Lower leg skin (tissue), 4 donors: ENCODE results near the gene PDZRN4. TPM values are rescaled to one million over a fixed set of nuclear protein-coding genes. Genes with fewer than 3 reads are reported as not detected.

Source experiments
- DNase-seq, 2 donors: peaks; one replicate each; pipeline ENCODE4 v3.0.0-alpha.2; 2019; ENCODE audit warnings: low spot score in 2 of 2
- H3K4me3 ChIP-seq: fragments of 200-600 bp; sonication (generic); 2 replicates; pipeline ENCODE4 v1.5.1; 2017; ENCODE audit warnings: mild to moderate bottlenecking, low read depth; ENCODE audit not compliant: poor library complexity, severe bottlenecking
- POLR2A ChIP-seq, 2 donors: fragments of 450-650 bp; IDR thresholded peaks; one replicate each; pipeline ENCODE4 v1.6.1; 2016 to 2017; ENCODE audit warnings: antibody characterized with exemption in 2 of 2, mild to moderate bottlenecking in 1 of 2, moderate library complexity in 1 of 2
- WGBS, 2 donors: methylation state at CpG; one replicate each; pipeline ENCODE4 v1.1.5; 2018; 5-methylcytosine and 5-hydroxymethylcytosine counted together
- intact Hi-C: fragments of 100-400 bp; cut with DNase I; formaldehyde crosslinking; loops from one replicate; pipeline ENCODE4 v1.15.0; 2023; ENCODE audit warnings: low total_unique reads
- total RNA-seq, 4 donors: library from RNA; depleted of rRNA; stranded (reverse); fragments of >200 nt; gene quantifications; one replicate each; pipeline ENCODE4 v1.1.0, GENCODE V29; 2016
- TF ChIP-seq, protein P1 (sequence below), 3 donors: fragments of 450-650 bp; IDR thresholded peaks; one replicate each; pipeline ENCODE4 v1.5.1; 2016; ENCODE audit warnings: antibody characterized with exemption in 3 of 3, mild to moderate bottlenecking in 3 of 3, moderate library complexity in 2 of 3

The PDZRN4 gene
- total RNA-seq, 4 donors from 2014 or later: 0.65 to 8.3 (median 3.6) TPM

DNA sequence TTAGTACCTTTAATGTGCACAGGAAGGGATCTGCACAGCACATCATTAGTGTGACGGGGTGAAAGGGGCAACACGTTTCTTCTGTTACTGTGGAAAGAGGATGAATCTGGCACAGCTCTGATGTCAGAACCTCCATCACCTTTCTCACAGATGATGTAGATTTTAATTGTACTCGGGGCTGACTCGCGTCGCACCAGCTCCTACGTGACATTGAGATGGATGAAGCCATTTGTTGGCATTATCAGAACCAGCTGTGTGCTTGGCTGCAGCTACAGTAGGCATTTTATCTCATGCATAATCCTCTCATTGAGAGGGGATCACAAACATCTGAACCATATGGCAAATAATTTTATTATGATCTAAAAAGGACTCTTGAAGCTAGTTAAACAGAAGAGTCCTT lies 173.6 kb downstream of the PDZRN4 start:
- no peak for DNase-seq
- TF ChIP-seq, protein P1, sequence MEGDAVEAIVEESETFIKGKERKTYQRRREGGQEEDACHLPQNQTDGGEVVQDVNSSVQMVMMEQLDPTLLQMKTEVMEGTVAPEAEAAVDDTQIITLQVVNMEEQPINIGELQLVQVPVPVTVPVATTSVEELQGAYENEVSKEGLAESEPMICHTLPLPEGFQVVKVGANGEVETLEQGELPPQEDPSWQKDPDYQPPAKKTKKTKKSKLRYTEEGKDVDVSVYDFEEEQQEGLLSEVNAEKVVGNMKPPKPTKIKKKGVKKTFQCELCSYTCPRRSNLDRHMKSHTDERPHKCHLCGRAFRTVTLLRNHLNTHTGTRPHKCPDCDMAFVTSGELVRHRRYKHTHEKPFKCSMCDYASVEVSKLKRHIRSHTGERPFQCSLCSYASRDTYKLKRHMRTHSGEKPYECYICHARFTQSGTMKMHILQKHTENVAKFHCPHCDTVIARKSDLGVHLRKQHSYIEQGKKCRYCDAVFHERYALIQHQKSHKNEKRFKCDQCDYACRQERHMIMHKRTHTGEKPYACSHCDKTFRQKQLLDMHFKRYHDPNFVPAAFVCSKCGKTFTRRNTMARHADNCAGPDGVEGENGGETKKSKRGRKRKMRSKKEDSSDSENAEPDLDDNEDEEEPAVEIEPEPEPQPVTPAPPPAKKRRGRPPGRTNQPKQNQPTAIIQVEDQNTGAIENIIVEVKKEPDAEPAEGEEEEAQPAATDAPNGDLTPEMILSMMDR (IDR thresholded peaks at IDR 0.05): no peak
- no peak for TF ChIP-seq POLR2A (IDR thresholded peaks at IDR 0.05)
- WGBS, 2 donors: 54 to 66% methylated on average over 7 of the region's 7 CpGs
- intact Hi-C loops: no loop called here
- no peak overlapping the region for H3K4me3 ChIP-seq

DNA sequence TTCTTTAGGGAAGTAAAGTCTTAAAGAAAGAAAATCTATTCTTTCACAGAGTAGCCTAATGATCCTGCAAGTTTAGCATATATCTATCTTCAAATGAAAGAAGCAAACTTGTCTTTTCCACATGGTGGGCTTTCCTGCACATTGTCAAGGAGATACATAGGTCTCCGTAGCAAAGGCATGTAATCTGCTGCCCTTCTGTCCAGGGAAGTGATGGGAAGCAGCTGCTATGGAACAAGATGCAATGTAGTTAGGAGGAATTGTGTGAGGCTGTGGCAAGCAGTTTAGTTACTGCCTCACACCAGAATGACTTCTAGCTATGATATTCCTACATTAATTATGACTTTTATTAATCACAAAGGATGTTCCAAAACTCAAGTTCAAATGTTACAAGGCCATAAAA lies 174.4 kb downstream of the PDZRN4 start:
- TF ChIP-seq, protein P1 (IDR thresholded peaks at IDR 0.05): no peak
- no peak for TF ChIP-seq POLR2A (IDR thresholded peaks at IDR 0.05)
- H3K4me3 ChIP-seq: no peak overlapping the region
- no peak for DNase-seq
- intact Hi-C loops: no loop called here
- 58 to 67% methylated on average over 1 of the region's 1 CpG for WGBS, 2 donors

DNA sequence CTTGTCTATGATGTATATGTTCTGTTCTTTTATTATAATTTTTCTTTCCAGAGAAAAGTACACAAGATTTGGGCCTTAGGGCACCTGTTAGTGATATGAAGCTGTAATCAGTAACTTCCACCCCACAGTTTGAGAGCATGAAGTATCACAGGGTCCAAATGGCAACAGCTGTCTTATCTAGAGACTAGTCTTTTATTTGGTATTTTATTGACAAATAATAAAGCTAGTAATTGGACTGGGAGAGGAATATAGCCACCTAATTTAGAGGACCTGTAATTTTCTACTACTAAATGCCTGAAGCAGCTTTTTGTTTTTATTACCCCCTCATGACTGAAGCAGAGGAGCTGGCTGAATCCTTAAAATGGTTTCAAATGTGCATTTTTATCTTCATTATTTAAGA lies 174.8 kb downstream of the PDZRN4 start:
- DNase-seq: no peak
- TF ChIP-seq POLR2A (IDR thresholded peaks at IDR 0.05): no peak
- TF ChIP-seq, protein P1 (IDR thresholded peaks at IDR 0.05): no peak
- H3K4me3 ChIP-seq: no peak overlapping the region
- intact Hi-C loops: no loop called here

DNA sequence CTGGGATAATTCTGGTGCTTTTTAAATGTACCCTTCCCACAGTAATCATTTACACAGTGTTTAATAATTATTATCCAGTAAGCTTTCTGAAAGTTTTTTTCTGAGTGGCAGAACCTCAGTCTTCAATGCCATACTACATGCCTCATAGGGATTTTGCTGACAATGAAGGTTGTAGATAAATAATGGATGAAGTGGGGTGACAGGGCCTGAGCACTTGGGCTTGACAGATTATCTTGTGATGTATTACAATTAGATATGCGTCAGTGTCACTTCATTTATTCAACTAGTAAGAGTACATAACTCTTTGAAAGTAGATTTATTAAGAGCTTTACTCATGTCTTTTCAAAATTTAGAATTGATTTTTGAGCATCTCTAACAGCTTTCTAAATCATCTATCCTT lies 176.1 kb downstream of the PDZRN4 start:
- no peak for DNase-seq
- intact Hi-C loops: no loop called here
- TF ChIP-seq POLR2A (IDR thresholded peaks at IDR 0.05): no peak
- TF ChIP-seq, protein P1 (IDR thresholded peaks at IDR 0.05): no peak
- 75 to 89% methylated on average over 1 of the region's 1 CpG for WGBS, 2 donors
- no peak overlapping the region for H3K4me3 ChIP-seq

DNA sequence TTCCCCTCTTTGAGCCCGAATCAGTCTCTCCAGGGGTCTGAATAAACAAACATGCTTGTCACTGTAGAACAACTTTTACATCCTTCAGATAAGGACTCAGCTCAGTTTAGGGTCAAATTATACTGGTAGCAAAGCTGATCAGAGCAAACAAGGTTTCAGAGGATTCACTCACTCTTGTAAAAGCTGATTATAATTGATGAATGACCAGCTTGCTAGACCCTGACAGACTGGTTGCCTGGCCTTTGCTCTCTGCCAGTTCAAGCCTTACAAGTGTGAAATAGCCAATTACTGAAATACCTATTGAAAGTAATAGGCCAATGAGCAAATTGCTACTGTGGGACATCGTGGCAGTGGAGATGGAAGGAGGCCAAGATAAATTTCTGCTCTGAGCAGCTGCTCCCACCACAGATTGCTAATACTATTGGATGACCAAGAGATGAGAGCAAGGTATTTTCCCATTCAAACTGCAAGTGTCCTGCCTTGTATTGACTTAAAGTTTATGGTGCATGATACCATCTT lies 177.6 kb downstream of the PDZRN4 start:
- no peak overlapping the region for H3K4me3 ChIP-seq
- intact Hi-C loops: no loop called here
- no peak for DNase-seq
- TF ChIP-seq, protein P1 (IDR thresholded peaks at IDR 0.05): no peak
- 22 to 31% methylated on average over 2 of the region's 2 CpGs for WGBS, 2 donors

DNA sequence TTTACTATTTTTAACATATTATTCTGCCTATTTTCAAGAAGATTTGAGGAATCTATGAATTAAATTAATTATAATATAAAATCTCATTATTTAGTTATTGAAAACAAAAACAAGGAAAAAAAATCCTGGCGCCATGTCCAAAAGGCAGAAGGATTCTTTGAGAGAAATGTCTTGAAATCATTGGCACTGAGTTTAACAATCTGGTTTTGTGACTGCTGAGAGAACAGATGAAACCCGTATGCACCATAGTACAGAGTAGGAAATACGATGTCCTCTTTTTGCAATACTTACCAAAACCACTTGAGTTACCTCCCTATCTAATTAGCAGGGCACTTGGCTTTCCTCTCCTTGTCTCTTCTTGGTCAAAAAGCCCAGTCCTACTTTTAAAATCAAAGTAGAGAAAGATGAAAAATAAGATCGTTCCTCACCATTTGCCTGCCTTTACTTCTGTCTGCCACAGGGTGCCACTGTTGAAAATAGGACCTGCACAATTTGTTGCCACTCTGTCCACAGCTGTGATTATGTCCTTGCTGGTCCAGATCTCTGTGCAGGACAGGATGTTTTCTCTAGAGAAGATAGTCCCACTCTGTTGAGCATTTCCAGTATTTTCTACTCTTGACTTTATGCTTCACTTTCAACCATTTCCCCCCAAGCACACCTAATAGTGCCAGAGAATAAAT lies 179.7 kb downstream of the PDZRN4 start:
- no peak for TF ChIP-seq POLR2A (IDR thresholded peaks at IDR 0.05)
- TF ChIP-seq, protein P1 (IDR thresholded peaks at IDR 0.05): no peak
- intact Hi-C loops: no loop called here
- WGBS, 2 donors: 73 to 81% methylated on average over 4 of the region's 4 CpGs
- DNase-seq: no peak
- no peak overlapping the region for H3K4me3 ChIP-seq
